Measurements from ENCODE around the gene RELN.

RELN gene

GRCh38 chr7:103666326-103666725, 323.1 kb downstream of the RELN start:
- no peak for DNase-seq

GRCh38 chr7:103664577-103664976, 324.9 kb downstream of the RELN start:
- no peak for DNase-seq

GRCh38 chr7:103660455-103661371, 328.7 kb downstream of the RELN start:
- DNase-seq: no peak

GRCh38 chr7:103658055-103659005, 331.1 kb downstream of the RELN start:
- DNase-seq: no peak

GRCh38 chr7:103657474-103657894, 332.0 kb downstream of the RELN start:
- DNase-seq: no peak

- no peak for DNase-seq
Observed at GRCh38 chr7:103656221-103656620, 333.2 kb downstream of the RELN start.

- no peak for DNase-seq
Observed at GRCh38 chr7:103651593-103652377, 337.7 kb downstream of the RELN start.

GRCh38 chr7:103649052-103649451, 340.4 kb downstream of the RELN start:
- DNase-seq: no peak

- no peak for DNase-seq
Observed at GRCh38 chr7:103648135-103648534, 341.3 kb downstream of the RELN start.

GRCh38 chr7:103644319-103644718, 345.1 kb downstream of the RELN start:
- no peak for DNase-seq

GRCh38 chr7:103640031-103640779, 349.3 kb downstream of the RELN start:
- no peak for DNase-seq

GRCh38 chr7:103637726-103638125, 351.7 kb downstream of the RELN start:
- DNase-seq: no peak

- DNase-seq: no peak
Observed at GRCh38 chr7:103637094-103637493, 352.4 kb downstream of the RELN start.

- no peak for DNase-seq
Observed at GRCh38 chr7:103636153-103636552, 353.3 kb downstream of the RELN start.

GRCh38 chr7:103632972-103633371, 356.5 kb downstream of the RELN start:
- DNase-seq: no peak

- no peak for DNase-seq
Observed at GRCh38 chr7:103632005-103632639, 357.3 kb downstream of the RELN start.

- no peak for DNase-seq
Observed at GRCh38 chr7:103630318-103630717, 359.1 kb downstream of the RELN start.

- DNase-seq: no peak
Observed at GRCh38 chr7:103628742-103629141, 360.7 kb downstream of the RELN start.

- DNase-seq: no peak
Observed at GRCh38 chr7:103626776-103627175, 362.7 kb downstream of the RELN start.

- DNase-seq: no peak
Observed at GRCh38 chr7:103622274-103622673, 367.2 kb downstream of the RELN start.

Data from stimulated activated CD8-positive, alpha-beta memory T cell treated with anti-CD3 and anti-CD28 coated beads, Interleukin-4, amount 100 ng/mL, for 48 hours (primary cell).